Activated CD8-positive, alpha-beta memory T cell treated with anti-CD3 and anti-CD28 coated beads, Interleukin-2, amount 50 U/mL, for 1 hour (primary cell): ENCODE data around the gene IQCE.

Experiments used
- DNase-seq: peaks from one replicate; pipeline ENCODE4 v3.0.0-alpha.2; 2020; ENCODE audit errors: extremely low read depth

Gene IQCE

DNA sequence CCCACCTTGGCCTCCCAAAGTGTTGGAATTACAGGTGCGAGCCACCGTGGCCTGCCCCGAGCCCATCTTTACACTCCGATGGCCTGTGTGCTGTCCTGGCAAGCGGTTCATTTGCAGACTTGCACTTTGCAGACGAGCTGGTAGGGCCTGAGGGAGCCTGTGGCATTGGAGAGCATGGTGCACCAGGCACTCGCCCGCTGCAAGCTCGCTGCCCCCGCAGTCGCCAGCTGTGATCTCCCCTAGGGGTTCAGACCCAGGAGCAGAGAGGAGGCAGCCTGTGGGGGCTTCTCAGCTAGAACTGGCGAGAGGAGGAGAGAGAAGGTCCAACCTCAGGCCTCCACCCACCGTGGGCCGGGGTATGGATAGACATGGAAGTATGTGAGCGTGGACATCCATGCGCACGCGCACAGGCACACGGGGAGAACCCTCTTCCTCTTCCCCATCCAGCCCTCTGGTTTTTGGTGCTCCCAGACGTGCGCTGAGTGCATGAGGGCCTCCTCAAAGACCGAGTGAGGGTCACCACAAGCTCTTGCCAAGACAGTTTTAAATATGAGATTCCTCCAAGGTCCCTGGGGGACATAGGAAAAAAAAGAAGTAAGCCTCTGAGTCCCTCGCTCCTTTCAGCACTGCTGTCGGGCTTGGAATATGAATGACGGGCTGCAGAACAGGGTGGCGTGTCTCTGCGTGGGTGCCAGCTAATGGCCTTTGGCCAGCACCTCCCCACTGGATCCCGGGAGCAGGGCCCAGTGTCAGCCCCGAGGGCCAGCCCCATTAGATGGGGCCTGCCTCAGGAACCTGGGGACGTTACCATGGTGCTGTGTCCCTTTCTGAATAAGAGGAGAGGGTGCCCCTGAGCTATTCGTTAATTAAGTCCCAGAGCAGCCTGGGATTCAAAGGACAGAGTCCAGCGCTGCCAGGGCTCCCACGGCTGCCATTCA, 57.9 kb downstream of the IQCE start:
- no peak for DNase-seq

GRCh38 chr7:2617325-2617905, 58.6 kb downstream of the IQCE start:
- no peak for DNase-seq

GRCh38 chr7:2619116-2619515, 60.3 kb downstream of the IQCE start:
- DNase-seq = no peak

DNA sequence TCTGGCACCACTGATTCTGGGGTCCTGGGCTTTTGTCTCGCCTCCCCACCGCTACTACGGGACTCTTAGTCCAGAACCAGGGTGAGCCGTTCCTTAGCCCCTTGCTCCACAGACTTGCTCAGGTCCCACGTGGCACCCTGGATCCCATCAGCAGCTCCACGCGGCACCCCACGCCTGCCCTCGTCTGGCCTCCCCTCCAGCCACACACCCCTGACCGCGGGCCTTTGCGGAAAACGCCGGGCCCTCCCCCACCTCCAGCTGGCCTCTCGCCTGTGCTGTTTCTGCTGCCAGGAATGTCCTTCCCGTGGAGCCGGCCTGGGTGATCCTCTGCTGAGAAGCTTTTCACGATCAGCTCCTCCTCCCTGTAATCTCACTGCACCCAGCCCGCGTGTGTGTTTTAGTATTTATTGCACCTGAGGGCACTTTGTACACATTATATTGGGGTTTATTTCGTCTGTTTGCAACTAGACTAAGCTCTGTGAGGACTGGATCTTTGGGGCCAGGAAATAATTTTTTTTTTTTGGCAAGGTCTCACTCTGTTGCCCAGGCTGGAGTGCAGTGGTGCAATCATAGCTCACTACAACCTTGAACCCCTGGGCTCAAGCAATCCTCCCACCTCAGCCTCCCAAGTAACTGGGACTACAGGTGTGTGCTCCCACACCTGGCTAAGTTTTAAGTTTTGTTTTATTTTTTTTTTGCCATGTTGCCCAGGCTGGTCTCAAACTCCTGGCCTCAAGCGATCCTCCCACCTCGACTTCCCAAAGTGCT, 62.5 kb downstream of the IQCE start:
- DNase-seq = no peak

- DNase-seq = no peak
Measured at GRCh38 chr7:2621948-2622640, 63.3 kb downstream of the IQCE start.

GRCh38 chr7:2622869-2623697, 64.3 kb downstream of the IQCE start:
- no peak for DNase-seq

- DNase-seq = no peak
Measured at GRCh38 chr7:2623698-2624014, 64.9 kb downstream of the IQCE start.

DNA sequence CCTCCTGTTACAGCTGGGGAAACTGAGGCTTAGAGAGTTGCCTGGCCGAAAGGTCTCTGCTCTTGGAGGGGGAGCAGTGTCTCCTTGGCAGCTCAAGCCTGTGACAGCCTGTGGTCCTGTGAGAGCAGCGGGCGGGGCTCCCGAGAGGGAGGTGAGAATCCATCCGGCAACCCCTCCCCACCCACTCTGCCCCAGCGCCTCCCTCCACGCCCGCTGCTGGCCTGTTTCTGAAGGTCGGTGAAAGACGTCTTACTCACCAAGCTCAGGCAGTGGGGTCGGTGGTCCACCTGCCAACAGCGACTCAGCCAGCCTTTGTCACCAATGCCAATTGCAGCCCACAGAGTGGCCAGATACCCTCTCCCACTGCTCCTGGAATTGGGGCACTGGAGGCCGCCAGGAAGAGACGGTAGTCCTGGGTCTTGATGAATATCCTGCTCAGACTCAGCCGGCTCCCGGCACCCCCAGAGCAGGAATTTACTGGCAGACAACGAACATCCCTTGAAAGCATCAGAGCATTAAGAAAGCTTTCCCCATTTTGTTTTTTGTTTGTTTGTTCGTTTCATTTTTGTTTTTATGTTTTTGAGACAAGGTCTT, 65.6 kb downstream of the IQCE start:
- no peak for DNase-seq

- DNase-seq = no peak
Measured at GRCh38 chr7:2626498-2627117, 67.8 kb downstream of the IQCE start.

DNA sequence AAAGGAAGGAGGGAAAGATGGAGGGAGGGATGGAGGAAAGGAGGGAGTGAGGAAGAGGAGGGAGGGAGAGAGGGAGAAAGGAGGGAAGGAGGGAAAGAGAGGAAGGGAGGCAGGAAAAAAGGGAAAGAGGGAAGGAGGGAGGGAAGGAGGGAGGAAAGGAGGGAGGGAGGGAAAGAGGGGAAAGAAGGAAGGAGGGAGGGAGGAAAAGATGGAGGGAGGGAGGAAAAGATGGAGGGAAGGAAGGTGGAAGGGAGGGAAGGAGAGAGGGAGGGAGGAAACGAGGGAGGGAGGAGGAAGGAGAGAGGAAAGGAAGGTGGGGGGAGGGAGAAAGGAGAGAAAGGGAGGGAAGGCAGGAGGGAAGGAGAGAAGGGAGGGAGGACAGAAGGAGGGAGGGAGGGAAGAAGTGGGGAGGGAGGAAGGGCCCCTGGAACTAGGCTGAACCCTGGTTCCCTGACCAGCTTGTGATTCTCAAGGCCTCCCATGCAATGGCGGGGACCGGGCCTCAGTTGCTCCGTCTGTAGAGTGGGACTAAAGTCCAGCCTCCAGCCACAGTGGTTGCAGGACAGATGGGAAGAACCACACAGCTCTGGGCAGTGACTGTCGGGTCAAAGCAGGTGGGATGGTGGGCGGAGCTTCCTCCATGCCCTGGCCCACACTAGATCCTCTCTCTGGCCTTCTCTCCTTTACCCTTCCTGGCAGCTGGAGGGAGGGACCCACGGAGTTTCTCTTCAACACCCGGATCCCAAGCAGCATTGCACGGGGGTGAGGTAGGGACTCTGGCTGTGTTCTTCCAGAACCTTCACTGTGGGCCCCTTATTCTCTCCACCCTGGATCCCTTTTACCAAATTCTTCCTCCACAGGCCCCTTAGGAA, 68.7 kb downstream of the IQCE start:
- DNase-seq = no peak

GRCh38 chr7:2628130-2628482, 69.3 kb downstream of the IQCE start:
- DNase-seq = no peak

DNA sequence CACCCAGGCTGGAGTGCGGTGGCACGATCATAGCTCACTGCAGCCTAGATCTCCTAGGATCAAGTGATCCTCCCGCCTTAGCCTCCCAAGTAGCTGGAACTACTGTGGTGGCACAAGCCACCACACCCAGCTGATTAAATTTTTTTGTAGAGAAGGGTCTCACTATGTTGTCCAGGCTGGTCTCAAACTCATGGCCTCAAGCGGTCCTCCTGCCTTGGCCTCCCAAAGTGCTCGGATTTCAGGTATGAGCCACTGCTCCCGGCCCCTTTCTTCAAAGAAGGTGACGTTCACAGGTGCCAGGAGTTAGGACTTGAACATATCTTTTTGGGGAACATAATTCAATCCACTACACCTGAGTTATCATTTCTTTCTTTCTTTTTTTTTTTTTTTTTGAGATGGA, 70.1 kb downstream of the IQCE start:
- no peak for DNase-seq

DNA sequence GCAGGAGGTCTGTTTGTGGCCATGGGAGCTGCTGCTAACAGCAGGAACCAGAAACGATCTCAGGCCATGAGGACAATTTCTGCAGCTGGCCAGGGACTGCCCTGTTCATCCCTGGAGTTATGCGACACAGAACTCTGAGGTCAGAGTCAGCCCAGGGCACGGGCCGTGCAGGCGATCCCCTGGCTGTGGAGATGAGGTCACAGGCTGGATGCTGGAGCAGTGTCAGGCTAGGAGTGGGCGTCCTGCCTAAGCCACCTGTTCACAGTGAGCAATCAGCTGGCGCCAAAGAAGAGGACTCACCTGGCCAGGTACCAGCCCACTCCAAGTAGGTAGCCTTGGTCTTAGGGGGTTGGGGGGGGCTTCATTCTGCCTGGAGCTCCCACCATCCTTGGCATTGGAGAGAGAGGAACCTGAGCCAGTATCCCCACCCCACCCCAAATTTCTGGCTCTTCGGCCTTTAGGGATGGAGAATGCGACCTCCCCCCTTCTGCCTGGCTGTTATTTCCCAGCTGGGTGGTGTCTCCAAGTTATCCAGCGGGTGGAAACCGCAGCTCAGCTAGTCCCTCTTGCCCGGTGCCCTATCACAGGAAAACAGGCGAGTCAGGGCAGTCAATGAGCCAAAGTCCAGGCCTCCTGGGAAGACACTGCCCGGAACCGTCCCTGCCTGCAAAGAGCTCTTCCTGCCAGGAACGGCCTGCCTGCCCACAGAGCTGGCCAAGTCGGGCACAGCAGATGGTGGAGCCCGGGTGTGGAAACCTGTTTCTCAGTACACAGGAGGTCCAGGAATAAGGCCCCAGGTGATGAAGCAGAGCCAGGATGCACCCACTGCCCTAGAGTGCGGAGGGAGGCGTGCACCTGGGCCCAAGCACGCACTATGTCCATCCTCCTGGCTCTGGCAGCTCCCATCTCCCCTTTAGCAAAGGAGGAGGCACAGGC, 71.2 kb downstream of the IQCE start:
- DNase-seq = no peak

DNA sequence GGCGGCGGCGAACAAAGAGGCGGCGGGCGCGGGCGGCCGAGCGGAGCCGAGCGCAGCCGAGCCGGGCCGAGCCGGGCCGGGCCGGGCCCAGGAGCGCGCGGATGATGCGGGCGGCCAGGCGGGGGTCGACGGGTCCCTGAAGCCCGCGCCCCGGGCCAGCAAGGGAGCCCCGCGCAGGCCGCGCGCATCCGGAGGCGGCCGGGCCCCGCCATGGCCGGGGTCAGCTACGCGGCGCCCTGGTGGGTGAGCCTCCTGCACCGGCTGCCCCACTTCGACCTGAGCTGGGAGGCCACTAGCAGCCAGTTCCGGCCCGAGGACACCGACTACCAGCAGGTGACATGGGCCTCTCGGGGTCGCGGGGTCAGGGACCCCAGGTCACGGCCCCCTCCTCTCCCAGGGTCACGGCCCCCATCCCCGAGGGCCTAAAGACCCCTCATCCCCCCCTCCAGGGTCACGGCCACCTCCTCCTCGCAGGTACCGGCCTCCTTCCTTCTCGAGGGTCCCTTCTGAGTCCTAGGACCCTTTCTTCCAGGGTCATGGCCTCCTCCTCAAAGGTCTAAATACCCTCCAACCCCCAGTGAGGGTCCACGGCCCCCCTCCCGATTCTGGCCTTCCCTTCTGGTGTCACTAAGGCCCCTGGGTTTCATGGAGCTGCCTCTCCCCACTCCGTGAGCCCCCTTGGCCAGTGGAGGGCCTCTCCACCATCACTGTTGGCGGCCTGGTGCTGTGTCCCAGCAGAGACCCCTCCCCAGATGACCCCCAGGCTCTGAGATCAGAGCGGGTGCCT, 73.4 kb downstream of the IQCE start, which contains the start of gene TTYH3:
Gene TTYH3, plus strand, starts transcription at position 41 of the 787 bp plus-strand sequence. Its CDS starts 170 bp downstream, at position 211.
- no peak for DNase-seq

- no peak for DNase-seq
Measured at GRCh38 chr7:2632733-2633537, 74.2 kb downstream of the IQCE start.

GRCh38 chr7:2633538-2634266, 74.9 kb downstream of the IQCE start:
- no peak for DNase-seq
